SKM-1 treated with dmso at 0.1 percent for 144 hours (cell line): Measurements from ENCODE around the gene GMDS.

Experiments used
- DNase-seq: peaks from one replicate; lab custom pipeline; 2025; ENCODE audit not compliant: unreplicated experiment; lab: John Stamatoyannopoulos, UW

Gene GMDS

DNA sequence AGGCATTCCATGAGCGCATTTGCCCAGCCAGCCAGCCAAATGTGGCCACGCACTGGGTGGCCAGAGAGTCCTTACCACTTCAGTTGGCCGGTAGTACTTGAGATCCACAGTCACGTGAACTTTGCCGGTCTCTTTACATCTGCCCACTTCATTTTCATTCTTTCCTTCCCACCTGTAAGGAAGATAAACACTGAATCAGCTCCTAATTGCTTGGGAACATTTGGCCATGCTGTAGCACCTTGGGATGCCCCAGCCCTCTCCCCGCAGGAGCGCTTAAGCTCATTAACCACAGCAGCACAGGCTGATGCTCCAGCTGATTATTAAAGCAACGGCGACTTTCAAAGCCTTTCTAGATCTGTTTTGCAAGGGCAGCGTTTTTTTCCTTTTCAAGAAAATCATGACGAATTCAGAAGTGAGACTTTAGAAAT lies 519.0 kb downstream of the GMDS start:
- DNase-seq, result no peak

DNA sequence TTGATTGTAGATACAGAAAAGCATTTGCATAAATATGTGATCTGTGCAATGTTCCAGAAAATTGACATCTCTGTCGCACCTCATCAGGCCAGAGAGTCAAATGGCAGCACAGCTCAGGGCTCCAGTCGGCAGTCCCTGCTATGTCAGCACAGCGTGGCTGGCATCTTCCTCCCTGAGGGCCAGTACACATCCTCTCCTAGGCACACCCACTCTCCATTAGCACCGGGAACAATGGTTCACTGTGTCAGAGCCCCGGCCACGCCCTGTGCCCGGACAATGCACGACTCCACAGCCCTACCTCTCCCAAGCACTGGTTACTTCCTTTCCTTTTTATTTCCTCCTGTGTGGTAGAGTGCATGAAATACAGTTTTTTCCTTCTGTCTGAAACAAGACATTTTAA lies 520.8 kb downstream of the GMDS start:
- no peak for DNase-seq

DNA sequence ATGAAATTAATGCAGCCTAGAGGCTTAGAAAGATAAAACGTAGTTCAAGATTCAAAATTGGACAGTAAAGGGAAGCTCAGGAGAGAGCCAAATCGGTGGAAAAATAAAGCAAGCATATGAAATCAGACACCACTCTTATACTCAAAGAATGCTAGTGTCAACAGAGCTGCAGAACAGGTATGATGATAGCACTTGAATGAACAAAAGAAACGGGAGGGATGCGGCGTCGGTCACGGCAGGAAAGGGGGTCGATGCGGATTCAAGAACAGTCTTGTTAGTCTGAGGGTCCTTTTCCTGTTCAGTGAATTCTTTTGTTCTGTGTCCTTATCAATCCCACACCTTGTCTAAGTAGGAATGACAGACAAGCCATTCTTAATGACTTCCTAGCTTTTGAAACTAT lies 521.3 kb downstream of the GMDS start:
- no peak for DNase-seq

DNA sequence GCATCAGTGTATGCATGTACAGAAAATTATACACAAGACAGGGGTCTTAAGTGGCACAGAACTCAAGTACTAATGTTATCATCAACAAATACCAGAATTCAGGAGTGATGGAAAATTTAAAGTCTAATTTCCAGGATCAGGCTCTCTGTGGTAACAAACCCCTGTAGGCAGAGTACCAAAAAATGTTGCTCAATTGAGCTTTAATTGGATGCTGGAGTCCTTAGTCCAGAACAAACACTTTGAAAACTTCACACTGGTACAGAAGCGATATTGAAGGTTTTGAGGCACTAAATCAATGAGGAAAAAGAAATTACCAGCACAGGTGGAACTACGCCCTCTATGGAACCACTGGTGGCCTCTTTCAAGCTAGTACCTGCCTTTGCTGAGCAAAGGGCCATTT lies 522.6 kb downstream of the GMDS start:
- no peak for DNase-seq

DNA sequence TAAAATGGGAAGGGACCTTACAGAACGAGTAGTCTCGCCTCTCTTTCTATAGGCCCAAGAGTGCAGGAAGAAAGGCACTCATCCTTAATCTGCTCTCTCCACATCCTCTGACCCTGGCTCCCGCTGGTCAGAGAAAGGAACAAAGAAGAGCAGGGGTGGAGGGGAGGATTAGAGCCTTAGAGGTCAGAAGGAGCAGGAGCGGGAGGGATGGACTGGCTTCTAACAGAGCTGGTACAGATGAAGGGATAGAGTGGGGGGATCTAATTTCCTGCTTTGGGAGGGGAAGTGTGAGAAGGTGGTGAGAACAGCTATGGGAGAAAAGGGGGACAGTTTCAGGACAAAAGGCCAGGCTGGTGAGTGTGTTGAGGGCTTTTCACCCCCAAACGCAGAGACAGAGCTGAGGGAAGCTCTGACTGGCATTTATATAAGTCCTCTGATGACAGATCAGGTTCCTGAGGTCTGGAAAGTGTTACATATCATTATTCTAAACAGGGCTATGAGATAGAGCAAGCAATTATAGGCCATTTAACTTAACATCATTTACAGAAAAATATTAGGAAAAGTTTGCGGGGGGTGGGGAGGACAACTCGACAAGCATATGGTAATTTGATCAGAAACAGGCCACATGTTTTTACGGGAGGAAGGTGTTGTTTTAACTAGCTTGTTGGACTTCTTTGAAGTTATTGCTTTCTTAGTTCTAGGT lies 524.6 kb downstream of the GMDS start:
- DNase-seq, result no peak

DNA sequence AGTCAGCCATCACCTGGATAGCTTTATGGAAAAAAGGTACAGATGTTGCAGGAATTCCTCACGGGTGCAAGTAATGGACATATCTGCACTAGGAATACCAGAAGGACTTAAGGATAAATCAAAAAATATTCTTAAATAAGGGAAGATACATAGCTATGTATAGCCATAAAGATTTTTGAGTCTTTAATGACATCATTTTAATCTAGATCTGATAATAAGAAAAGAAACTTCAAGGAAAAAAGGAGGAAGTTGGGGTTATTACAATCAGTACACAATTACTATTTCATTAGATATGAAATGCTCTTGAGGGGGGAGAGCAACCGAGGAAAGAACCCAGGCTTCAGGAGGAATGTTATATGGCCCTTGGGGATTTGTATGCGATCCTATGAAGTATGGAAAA lies 525.5 kb downstream of the GMDS start:
- no peak for DNase-seq

DNA sequence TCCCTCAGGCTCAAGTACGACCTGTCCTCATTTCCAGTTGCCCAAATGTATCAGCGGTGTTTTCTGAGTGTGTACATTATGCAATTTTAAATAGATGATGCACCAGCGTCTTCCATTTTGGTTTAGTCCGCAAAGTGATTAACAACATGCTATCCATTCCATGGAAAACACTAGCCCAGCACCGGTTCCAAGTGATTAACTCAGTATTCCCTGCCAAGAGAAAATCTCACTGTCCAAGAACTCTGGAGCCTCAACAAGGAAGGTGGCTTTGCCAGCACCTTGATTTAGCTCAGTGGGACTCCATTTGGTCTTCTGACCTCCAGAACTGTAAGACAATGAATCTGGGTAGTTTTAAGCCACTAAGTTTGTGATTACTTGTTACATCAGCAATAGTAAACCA lies 528.5 kb downstream of the GMDS start:
- DNase-seq, result no peak

DNA sequence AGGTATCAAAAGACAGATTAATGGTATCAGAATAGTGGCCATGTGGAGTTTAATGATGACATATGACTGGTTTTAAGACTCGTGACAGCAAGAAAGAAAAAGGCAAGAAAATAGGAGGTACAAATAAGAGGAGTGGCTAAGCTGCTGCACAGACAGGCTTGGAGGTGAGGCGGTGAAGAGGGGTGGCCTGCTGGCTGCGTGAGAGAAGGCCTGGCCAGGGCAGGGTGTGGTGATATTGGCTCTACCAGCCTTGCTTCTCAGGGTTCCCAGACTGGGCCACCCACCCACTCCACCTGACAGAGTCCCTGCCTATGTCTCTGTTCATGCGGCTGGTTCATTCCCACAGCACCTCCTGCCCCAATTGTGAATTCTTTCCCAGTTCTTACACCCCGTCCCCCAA lies 529.0 kb downstream of the GMDS start:
- DNase-seq, result no peak

DNA sequence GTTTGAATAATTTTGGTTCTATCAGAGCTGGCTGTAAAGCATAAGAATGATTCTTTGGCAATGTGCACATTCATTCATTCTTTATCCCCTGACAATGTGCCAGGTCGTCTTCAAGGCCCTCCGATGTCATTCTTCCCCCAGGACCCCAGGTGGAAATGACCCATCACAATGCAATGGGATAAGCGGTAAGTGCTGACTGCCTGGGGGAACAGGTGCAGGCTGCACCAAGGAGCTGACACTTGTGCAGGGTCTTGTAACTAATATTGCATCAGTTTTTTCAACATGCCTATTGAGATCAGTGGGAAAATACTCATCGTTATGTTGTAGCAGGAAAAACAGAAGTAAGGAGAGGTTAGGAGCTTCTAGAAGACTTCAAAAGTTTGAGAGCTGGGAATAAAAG lies 530.1 kb downstream of the GMDS start:
- no peak for DNase-seq

DNA sequence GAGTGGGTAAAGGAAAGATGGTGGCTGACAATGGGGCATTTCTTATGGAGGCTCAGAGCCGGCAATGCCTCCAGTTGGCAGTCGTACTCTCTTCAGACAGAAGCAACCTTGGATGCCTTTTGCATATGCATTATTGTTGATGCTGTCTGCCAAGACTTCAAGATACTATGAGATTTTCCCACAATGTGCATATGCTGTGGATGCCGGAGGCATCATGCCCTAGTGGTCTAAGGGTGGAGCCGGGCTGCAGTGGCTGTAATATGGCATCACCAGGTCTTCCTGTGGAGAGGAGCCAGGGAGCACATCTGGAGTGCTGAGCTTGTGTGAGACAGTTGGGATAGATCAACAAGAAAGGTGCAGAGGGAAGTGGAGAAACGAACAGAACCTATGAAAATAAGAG lies 530.8 kb downstream of the GMDS start:
- no peak for DNase-seq

DNA sequence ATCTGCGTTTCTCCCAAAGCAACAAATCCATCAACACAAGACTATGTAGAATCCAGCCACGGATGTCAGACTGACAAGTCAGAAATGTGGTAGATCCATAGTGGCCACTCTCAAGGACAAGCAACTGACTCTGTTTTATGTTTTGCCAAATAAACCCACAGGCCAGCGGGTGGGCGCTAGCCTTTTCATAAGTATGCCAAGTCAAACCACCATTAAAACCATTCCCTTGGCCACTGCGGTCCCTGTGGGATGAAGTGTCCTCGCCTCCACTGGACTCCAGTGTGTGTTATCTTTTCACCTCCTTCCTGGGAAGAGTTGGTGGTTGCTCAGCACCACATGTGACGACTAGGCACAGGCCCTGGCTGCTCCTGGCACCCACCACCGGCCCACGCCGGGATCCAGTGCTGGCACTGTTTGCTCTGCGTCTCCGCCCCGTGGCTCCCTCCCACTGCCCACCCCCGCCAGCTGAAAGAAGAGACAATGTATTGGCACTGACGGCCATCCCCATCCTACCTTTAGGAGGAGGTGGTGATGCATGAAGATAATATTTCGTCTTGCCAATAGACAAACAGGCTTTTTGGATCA lies 532.3 kb downstream of the GMDS start:
- DNase-seq, result no peak

DNA sequence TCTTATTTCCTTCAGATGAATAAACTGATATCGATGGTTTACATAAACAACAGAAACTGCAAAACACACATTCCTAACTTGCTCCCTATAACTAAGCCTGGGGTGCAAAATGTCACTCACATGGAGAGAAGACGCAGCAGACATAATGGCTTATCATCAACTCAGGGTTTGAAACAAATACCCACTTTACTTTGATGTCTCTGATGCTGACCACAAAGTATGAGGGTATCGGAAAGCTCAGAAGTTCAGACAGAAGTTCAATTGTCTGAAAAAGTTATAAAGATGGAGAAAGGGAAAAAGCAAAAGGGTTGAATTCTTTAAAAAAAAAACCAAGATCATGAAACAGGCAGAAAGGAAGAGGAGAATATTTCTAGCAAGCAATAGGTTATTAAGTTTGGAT lies 533.0 kb downstream of the GMDS start:
- no peak for DNase-seq

DNA sequence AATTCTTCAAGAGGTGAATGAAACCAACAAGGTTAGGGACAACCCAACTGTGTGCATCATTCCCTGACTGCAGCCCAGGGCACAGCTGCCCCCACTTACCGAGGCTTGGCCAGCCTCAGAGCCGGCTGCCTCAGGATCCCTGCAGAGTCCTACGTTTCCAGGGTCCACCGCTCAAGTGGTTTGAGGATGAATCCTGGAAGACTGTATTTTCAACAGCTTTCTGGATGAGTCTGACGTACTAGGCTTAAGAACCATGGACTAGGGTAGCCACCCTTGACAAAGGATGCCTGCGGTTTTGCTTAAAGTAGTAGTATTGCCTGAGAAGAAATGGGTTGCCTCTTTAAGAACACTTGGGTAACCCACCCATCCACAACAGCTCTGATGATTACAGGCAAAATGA lies 534.3 kb downstream of the GMDS start:
- DNase-seq, result no peak

DNA sequence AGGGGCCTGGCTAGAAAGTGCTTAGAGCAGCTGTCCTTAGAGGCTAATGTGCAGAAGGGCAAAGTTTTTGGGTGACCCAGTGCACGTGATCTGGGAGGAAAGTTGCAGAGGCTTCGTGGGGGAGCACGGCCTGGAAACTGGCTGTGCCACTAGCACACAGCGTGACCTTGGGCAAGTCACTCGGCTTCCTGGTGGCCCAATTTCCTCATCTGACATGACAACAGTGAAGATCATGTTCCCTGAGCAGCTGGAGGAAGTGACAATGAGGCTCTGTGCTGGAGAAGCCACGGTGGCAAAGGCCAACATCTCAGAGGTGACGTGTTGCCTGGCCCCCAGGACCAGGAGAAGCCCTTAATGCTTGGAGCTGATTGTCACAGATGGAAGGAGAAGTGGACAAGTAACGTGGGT lies 536.2 kb downstream of the GMDS start:
- peak; percentile 13 for DNase-seq

DNA sequence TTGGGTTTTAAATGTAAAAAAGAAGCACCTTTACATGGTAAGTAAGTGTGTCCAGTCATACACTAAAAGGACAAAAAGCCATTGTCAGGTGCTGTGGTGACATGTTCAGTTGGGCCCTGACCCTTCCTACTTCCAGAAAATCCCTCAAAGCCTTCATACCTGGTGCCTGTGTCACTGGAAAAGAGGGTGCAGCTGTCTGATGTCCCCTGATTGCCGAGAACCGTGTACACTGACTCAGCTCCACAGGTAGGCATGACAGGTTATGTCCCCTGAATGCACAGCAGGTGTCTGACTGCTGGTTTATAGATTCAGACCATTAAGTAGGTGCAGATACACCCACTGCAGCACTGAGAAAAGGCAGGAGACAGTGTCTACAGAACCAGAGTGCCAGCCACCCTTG lies 536.6 kb downstream of the GMDS start:
- DNase-seq, result no peak

DNA sequence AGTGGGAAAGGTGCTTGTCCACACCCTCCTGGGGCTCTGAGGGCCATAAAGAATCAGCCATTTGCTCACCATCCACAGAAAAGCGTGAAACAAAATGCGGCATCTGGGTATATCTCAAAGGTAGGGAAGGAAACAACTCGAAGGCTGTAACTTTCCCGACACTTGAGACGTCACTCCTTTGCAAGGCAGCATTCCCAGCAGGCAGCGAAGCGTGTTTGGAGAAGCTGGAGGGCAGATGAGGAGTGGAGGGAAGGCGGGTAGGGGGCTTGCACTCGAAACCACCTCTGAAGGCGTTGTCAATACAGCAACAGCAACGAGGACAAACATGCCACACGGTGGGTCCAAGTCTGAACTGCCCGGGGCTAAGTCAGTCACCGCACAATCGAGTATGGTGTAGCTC lies 537.3 kb downstream of the GMDS start:
- DNase-seq, result no peak

DNA sequence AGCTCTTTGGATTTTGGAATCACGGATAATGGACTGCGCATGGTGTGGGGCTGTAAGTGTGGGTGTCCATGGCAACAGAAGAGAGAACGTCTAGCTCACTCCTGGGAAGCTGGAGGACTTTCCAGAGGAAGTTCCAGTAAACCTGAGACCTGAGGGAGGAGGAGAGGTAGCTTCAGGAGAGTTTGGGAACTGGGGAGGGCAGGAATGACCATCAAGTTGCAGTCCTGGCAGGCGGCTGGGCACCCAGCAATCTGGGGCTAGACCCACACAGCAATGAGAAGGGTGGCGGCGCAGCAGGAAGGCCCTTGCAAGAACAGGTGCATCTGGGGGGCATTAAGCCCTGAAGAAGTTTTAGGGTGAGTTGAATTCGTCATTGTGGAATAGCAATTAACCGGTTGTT lies 539.8 kb downstream of the GMDS start:
- no peak for DNase-seq

DNA sequence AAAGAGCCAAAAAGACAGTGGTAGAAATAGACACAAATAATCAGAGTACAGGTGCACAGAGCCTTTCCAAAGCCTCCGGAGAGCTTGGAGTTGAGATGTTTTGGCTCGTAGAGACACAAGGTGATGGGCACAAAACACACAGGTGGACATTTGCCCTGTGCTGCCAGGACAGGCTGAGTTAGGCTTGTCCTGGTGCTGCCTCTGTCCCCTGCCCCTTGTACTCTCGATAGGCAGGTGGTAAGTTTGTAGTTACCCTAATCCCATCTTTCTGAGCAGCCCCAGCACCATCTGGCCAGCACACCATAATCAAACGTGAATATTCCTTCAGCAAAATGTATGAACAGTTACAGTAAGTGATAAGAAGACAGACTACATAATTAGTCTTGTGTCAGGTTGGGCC lies 540.2 kb downstream of the GMDS start:
- no peak for DNase-seq

DNA sequence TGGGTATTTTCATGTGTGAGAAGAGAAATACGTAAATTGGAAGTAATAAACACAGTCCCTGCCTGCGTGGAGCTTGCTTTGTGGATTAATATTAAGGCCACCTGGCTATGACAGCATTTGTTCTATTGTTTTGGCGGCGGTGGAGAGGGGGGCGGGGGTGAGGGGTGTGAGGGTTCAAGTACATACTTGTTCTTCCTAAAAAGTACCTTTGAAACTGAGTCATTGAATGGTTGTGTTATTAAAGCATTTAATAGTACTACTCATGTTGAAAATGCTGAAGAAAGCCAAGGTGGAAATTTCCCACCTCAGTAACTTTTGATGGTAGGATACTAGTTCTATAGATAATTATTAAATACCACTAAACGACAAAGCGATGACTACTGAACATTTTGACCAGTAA lies 540.7 kb downstream of the GMDS start:
- DNase-seq, result no peak

DNA sequence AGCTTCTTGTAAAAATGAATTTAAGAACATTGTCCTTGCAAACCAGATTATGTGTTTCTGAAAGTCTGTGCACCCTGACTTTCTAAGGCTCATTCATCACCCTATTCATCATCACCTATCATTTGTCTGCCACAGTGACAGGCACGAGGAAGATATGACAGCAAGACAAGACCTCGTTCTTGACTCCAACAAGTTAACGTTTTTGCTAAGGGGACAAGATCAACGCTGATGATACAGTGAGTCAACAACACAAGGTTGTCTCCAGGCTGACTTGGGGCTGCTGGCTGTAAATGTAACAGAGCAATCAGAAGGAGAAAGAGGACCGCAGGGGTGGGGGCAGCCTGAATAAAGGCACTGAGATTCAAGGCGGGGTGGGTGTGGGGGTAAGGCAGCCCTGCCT lies 541.5 kb downstream of the GMDS start:
- DNase-seq, result no peak

DNA sequence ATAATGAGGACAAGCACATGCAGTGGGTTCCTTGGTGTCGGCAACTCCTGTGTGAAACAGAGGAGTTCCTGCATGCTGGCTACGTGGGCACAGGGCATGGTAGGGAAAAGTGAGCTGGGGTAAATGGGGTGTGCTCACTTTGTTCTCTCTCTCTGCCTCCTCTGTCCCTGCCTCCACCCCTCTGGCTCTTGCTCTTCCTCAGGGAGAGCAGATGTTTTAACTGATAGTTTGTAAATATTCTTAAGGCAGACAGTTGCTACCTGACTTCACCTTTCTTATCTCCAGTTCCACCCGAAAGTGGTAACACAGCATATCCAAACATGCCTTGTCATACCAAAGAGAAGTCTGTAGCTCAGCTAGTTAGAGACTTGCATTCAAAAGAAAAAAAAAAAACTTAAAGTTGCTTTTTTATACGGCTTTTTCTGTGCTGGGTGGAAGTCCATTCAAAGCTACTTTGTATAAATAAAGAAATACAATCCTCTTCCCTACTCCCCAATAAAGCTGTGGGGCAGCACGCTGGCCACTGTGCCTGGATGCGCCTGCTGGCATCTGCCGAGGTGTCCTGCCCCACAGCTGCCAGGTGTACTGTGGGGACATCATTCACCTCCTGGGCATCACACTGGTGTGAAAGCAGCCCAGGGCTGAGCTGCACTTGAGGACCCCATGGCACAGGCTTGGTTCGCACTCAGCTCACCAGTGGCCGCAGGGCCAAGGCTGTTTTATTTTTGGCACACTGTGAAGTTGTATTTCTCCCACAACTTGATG lies 542.1 kb downstream of the GMDS start:
- no peak for DNase-seq

DNA sequence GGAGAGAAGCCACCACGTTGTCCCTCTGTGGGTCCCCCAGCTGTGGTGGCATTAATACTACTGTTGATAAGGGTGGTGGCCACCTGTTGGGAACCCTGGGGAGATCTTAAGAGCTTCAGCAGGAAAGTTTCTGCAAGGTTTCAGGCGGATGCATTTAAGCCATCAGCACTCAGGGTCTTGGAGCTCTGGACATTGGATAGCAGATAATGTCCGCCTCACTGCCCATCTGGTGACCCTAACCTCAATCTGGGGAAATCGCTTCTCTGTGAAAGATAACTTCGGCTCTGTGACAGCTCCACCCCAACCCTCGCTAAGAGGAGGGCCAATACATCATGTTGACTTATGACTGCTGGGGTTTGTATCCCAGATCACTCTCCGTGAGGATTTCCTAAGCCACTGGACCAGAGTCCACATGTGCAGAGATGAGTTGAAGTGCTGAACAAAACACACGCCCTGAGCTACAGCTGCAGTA lies 542.8 kb downstream of the GMDS start:
- no peak for DNase-seq
